NCI-H2107 treated with DMSO at 0.1 percent for 48 hours (cell line): ENCODE data around the gene CFAP119.

Source experiments
- DNase-seq: peaks from one replicate; lab custom pipeline; 2025; ENCODE audit not compliant: unreplicated experiment; lab: John Stamatoyannopoulos, UW

Gene CFAP119

DNA sequence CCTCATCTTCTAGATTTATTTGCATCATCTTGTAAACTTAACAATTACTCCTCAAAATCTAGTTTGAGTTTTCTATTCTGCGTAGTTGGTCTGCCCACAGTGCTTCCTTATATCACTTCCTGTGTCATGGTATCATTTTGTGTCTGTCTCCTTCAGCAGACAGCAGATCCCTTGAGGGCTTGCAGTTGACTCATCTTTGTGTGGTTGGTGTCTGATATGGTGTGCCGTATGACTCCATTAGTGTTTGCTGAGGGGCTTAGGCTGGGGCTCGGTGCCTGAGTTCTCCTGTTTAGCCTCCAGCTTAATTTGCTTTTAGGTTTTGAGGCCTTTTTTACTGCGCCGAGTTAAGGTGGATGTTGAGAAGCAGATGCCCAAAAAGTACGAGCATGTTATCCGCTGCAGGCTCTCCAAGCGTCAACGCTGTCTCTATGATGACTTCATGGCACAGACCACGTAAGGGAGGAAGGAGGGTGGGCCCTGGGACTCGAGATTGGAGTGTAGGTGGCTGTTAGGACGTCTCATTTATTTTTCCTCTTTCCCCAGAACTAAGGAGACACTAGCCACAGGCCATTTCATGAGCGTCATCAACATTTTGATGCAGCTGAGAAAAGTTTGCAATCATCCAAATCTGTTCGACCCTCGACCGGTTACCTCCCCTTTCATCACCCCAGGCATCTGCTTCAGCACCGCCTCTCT lies 46.0 kb downstream of the CFAP119 start:
- no peak for DNase-seq

DNA sequence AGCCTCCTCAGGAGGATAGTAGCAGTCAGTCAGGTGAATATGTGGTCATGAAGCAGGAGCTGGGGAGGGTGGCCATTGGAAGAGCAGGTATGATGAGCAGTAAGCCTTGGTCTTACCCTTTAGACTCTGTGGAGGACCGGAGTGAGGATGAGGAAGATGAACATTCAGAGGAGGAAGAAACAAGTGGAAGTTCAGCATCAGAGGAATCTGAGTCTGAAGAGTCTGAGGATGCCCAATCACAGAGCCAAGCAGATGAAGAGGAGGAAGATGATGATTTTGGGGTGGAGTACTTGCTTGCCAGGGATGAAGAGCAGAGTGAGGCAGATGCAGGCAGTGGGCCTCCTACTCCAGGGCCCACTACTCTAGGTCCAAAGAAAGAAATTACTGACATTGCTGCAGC lies 50.1 kb downstream of the CFAP119 start:
- DNase-seq = no peak

DNA sequence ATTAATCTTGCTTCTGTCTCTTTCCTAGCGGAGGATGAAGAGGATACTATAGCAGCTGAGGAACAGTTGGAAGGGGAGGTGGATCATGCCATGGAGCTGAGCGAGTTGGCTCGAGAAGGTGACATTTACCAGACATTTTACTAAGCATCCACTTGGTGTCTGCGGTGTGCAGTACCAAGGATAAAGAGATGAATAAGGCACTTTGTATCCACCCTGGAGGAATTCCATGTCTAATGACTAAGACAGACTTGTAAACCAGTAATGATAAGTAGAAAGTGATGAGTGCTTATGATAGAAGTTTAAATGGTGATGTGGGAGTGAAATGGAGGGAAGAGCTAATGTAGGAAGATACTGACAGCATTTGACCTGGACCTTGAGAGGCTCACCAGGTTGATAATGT lies 50.9 kb downstream of the CFAP119 start:
- DNase-seq = no peak
